ENCODE results near the gene HYAL4. TPM values are rescaled to one million over a fixed set of nuclear protein-coding genes. Genes with fewer than 3 reads are reported as not detected.
"Not testable (repeated sequence)": the region's sequence is repeated elsewhere in the genome, so short reads cannot be mapped to it uniquely, and the experiment has no call there.

HYAL4 gene
- total RNA-seq, 1 experiment from 2014 or later: not detected

- not testable (repeated sequence) for H3K27ac Mint-ChIP-seq
Measured at GRCh38 chr7:123851404-123851803, 6.4 kb downstream of the HYAL4 start.

GRCh38 chr7:123854291-123854690 is 9.3 kb downstream of the HYAL4 start:
- H3K27me3 Mint-ChIP-seq (ENCODE audit: low read depth); H3K4me1 Mint-ChIP-seq; CTCF ChIA-PET; H3K36me3 Mint-ChIP-seq; ATAC-seq; POLR2A ChIA-PET; DNase-seq (ENCODE audit: low spot score); H3K4me3 Mint-ChIP-seq; H3K27ac Mint-ChIP-seq: not testable (repeated sequence)
- peaks cover 24% of the 10 kb centered on the region for H3K9me3 Mint-ChIP-seq

More at GRCh38 chr7:123851404-123851803, 6.4 kb downstream of the HYAL4 start:
- H3K4me1 Mint-ChIP-seq; H3K36me3 Mint-ChIP-seq; H3K4me3 Mint-ChIP-seq; POLR2A ChIA-PET; ATAC-seq; DNase-seq (ENCODE audit: low spot score); H3K27me3 Mint-ChIP-seq (ENCODE audit: low read depth); CTCF ChIA-PET: not testable (repeated sequence)
- peaks cover 21% of the 10 kb centered on the region for H3K9me3 Mint-ChIP-seq

GRCh38 chr7:123856428-123856827 is 11.5 kb downstream of the HYAL4 start:
- DNase-seq (ENCODE audit: low spot score); H3K4me3 Mint-ChIP-seq; H3K27ac Mint-ChIP-seq; POLR2A ChIA-PET; H3K36me3 Mint-ChIP-seq; ATAC-seq; H3K4me1 Mint-ChIP-seq; H3K27me3 Mint-ChIP-seq (ENCODE audit: low read depth): not testable (repeated sequence)
- H3K9me3 Mint-ChIP-seq: peaks cover 21% of the 10 kb centered on the region
- CTCF ChIA-PET: interaction anchor here (0.8 kb wide), 1 partner anchor 9 kb away, joined by 3 read pairs; no protein-coding TSS in a partner anchor

- no peak for DNase-seq (ENCODE audit: low spot score)
- ChIA-PET CTCF (no interaction called here), POLR2A (no interaction called here)
- ATAC-seq: no peak
- Mint-ChIP-seq H3K36me3 (peaks cover 3% of the 10 kb centered on the region), H3K9me3 (peaks cover 8% of the 10 kb centered on the region), H3K27me3 (ENCODE audit: low read depth) (no peaks in the 10 kb centered on the region; the same call in 1 of the 2 replicates), H3K27ac (no peak overlapping the region), H3K4me3 (no peak overlapping the region), H3K4me1 (peaks cover 19% of the 10 kb centered on the region)
- TF ChIP-seq STAT6 (CRISPR knock-in tag; conservative IDR thresholded peaks at IDR 0.05; ENCODE audit: low read depth) (no peak), NFE2L1 (CRISPR knock-in tag; IDR thresholded peaks at IDR 0.05) (no peak), ZNF423 (CRISPR knock-in tag; IDR thresholded peaks at IDR 0.05) (no peak), MAX (CRISPR knock-in tag; IDR thresholded peaks at IDR 0.05) (no peak), FOXP4 (CRISPR knock-in tag; IDR thresholded peaks at IDR 0.05) (no peak), FOXJ3 (CRISPR knock-in tag; IDR thresholded peaks at IDR 0.05; ENCODE audit: borderline replicate concordance) (no peak), ESRRA (CRISPR knock-in tag; IDR thresholded peaks at IDR 0.05; ENCODE audit: borderline replicate concordance) (no peak), TEAD4 (CRISPR knock-in tag; IDR thresholded peaks at IDR 0.05) (no peak), JUN (CRISPR knock-in tag; IDR thresholded peaks at IDR 0.05) (no peak), USF2 (CRISPR knock-in tag; IDR thresholded peaks at IDR 0.05) (no peak), PREB (CRISPR knock-in tag; IDR thresholded peaks at IDR 0.05; ENCODE audit: borderline replicate concordance) (no peak), ZNF671 (CRISPR knock-in tag; IDR thresholded peaks at IDR 0.05) (no peak), E2F4 (CRISPR knock-in tag; IDR thresholded peaks at IDR 0.05; ENCODE audit: borderline replicate concordance, low read depth) (no peak), ZSCAN18 (CRISPR knock-in tag; IDR thresholded peaks at IDR 0.05) (no peak), ETV6 (CRISPR knock-in tag; IDR thresholded peaks at IDR 0.05) (no peak), ZNF281 (CRISPR knock-in tag; IDR thresholded peaks at IDR 0.05) (no peak)
Measured at GRCh38 chr7:123860848-123861247, 15.9 kb downstream of the HYAL4 start.

All from WTC11 (cell line).